NCI-H510A treated with DMSO at 0.1 percent for 48 hours (cell line): ENCODE measurements around the gene CFAP46.

ENCODE experiments used
- DNase-seq: peaks from one replicate; lab custom pipeline; 2025; lab: John Stamatoyannopoulos, UW

Gene CFAP46

GRCh38 chr10:132880128-132880981 is 62.0 kb downstream of the CFAP46 start:
- DNase-seq = no peak

- no peak for DNase-seq
Observed at GRCh38 chr10:132879408-132880127, 62.8 kb downstream of the CFAP46 start.

GRCh38 chr10:132878730-132879407 is 63.5 kb downstream of the CFAP46 start:
- no peak for DNase-seq

- DNase-seq = no peak
Observed at GRCh38 chr10:132878091-132878729, 64.2 kb downstream of the CFAP46 start.

- DNase-seq = no peak
Observed at GRCh38 chr10:132877473-132877872, 64.9 kb downstream of the CFAP46 start.

GRCh38 chr10:132876993-132877431 is 65.4 kb downstream of the CFAP46 start:
- DNase-seq = no peak

GRCh38 chr10:132876131-132876860 is 66.1 kb downstream of the CFAP46 start:
- no peak for DNase-seq

GRCh38 chr10:132875435-132875834 is 66.9 kb downstream of the CFAP46 start:
- DNase-seq = no peak

GRCh38 chr10:132873395-132873794 is 69.0 kb downstream of the CFAP46 start:
- no peak for DNase-seq

- DNase-seq = no peak
Observed at GRCh38 chr10:132872658-132873057, 69.7 kb downstream of the CFAP46 start.

GRCh38 chr10:132870426-132870825 is 71.9 kb downstream of the CFAP46 start:
- no peak for DNase-seq

- no peak for DNase-seq
Observed at GRCh38 chr10:132869621-132870020, 72.7 kb downstream of the CFAP46 start.

- no peak for DNase-seq
Observed at GRCh38 chr10:132868995-132869394, 73.4 kb downstream of the CFAP46 start.

GRCh38 chr10:132867801-132868644 is 74.3 kb downstream of the CFAP46 start:
- DNase-seq = no peak

GRCh38 chr10:132866601-132867381 is 75.6 kb downstream of the CFAP46 start:
- DNase-seq = no peak

- DNase-seq = no peak
Observed at GRCh38 chr10:132865851-132866600, 76.3 kb downstream of the CFAP46 start.

GRCh38 chr10:132865171-132865631 is 77.2 kb downstream of the CFAP46 start:
- no peak for DNase-seq

GRCh38 chr10:132862485-132863420 is 79.6 kb downstream of the CFAP46 start:
- no peak for DNase-seq
